Neural progenitor cell (in vitro differentiated cells): ENCODE measurements around the gene PUSL1.

Experiments used
- EZH2 ChIP-seq: fragments of 200-600 bp; sonication (generic); IDR thresholded peaks from 2 replicates; pipeline ENCODE4 v1.6.1; 2017; ENCODE audit warnings: antibody characterized with exemption, mild to moderate bottlenecking, moderate library complexity
- EZH2phosphoT487 ChIP-seq: fragments of 200-600 bp; sonication (generic); IDR thresholded peaks from 2 replicates; pipeline ENCODE4 v1.6.1; 2017; ENCODE audit warnings: antibody characterized with exemption
- TF ChIP-seq, protein P1 (sequence below): fragments of 200-600 bp; sonication (generic); IDR thresholded peaks from 2 replicates; pipeline ENCODE4 v1.5.1; 2017; ENCODE audit warnings: antibody characterized with exemption, mild to moderate bottlenecking

- TF ChIP-seq, protein P1, sequence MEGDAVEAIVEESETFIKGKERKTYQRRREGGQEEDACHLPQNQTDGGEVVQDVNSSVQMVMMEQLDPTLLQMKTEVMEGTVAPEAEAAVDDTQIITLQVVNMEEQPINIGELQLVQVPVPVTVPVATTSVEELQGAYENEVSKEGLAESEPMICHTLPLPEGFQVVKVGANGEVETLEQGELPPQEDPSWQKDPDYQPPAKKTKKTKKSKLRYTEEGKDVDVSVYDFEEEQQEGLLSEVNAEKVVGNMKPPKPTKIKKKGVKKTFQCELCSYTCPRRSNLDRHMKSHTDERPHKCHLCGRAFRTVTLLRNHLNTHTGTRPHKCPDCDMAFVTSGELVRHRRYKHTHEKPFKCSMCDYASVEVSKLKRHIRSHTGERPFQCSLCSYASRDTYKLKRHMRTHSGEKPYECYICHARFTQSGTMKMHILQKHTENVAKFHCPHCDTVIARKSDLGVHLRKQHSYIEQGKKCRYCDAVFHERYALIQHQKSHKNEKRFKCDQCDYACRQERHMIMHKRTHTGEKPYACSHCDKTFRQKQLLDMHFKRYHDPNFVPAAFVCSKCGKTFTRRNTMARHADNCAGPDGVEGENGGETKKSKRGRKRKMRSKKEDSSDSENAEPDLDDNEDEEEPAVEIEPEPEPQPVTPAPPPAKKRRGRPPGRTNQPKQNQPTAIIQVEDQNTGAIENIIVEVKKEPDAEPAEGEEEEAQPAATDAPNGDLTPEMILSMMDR: no peak
- TF ChIP-seq EZH2phosphoT487: no peak
- TF ChIP-seq EZH2: no peak
Measured at GRCh38 chr1:1342584-1343115, 34.3 kb downstream of the PUSL1 start.
